ENCODE data around the gene ADARB2. TPM values are rescaled to one million over a fixed set of nuclear protein-coding genes. Genes with fewer than 3 reads are reported as not detected.

ADARB2 gene
- total RNA-seq, 1 donor from 2014 or later: 0.08 TPM

- no peak for DNase-seq (ENCODE audit: low read depth)
- TF ChIP-seq CTCF (IDR thresholded peaks at IDR 0.05; ENCODE audit: insufficient read depth, low read length, poor library complexity, severe bottlenecking): no peak
- Histone ChIP-seq H3K4me3 (ENCODE audit: low read depth, low read length) (no peak overlapping the region), H3K36me3 (ENCODE audit: control insufficient read depth, insufficient read depth, low read length) (no peaks in the 10 kb centered on the region), H3K27me3 (ENCODE audit: control insufficient read depth, insufficient read depth, low read length) (no peaks in the 10 kb centered on the region)
These were observed 207.4 kb downstream of the ADARB2 start for GRCh38 chr10:1529806-1530413.

GRCh38 chr10:1527951-1528350, 209.4 kb downstream of the ADARB2 start:
- H3K27me3 ChIP-seq (ENCODE audit: control insufficient read depth, insufficient read depth, low read length): no peaks in the 10 kb centered on the region
- H3K4me3 ChIP-seq (ENCODE audit: low read depth, low read length): no peak overlapping the region
- no peak for TF ChIP-seq CTCF (IDR thresholded peaks at IDR 0.05; ENCODE audit: insufficient read depth, low read length, poor library complexity, severe bottlenecking)
- no peak for DNase-seq (ENCODE audit: low read depth)
- no peaks in the 10 kb centered on the region for H3K36me3 ChIP-seq (ENCODE audit: control insufficient read depth, insufficient read depth, low read length)

GRCh38 chr10:1526436-1527055, 210.8 kb downstream of the ADARB2 start:
- TF ChIP-seq CTCF (IDR thresholded peaks at IDR 0.05; ENCODE audit: insufficient read depth, low read length, poor library complexity, severe bottlenecking): no peak
- Histone ChIP-seq H3K36me3 (ENCODE audit: control insufficient read depth, insufficient read depth, low read length) (no peaks in the 10 kb centered on the region), H3K27me3 (ENCODE audit: control insufficient read depth, insufficient read depth, low read length) (no peaks in the 10 kb centered on the region), H3K4me3 (ENCODE audit: low read depth, low read length) (no peak overlapping the region)
- DNase-seq (ENCODE audit: low read depth): no peak

- H3K4me3 ChIP-seq (ENCODE audit: low read depth, low read length): no peak overlapping the region
- no peak for TF ChIP-seq CTCF (IDR thresholded peaks at IDR 0.05; ENCODE audit: insufficient read depth, low read length, poor library complexity, severe bottlenecking)
- H3K36me3 ChIP-seq (ENCODE audit: control insufficient read depth, insufficient read depth, low read length): no peaks in the 10 kb centered on the region
- no peaks in the 10 kb centered on the region for H3K27me3 ChIP-seq (ENCODE audit: control insufficient read depth, insufficient read depth, low read length)
- DNase-seq (ENCODE audit: low read depth): no peak
These were observed 211.8 kb downstream of the ADARB2 start for GRCh38 chr10:1525354-1526162.

- H3K4me3 ChIP-seq (ENCODE audit: low read depth, low read length): no peak overlapping the region
- no peak for DNase-seq (ENCODE audit: low read depth)
- H3K36me3 ChIP-seq (ENCODE audit: control insufficient read depth, insufficient read depth, low read length): no peaks in the 10 kb centered on the region
- no peak for TF ChIP-seq CTCF (IDR thresholded peaks at IDR 0.05; ENCODE audit: insufficient read depth, low read length, poor library complexity, severe bottlenecking)
- H3K27me3 ChIP-seq (ENCODE audit: control insufficient read depth, insufficient read depth, low read length): no peaks in the 10 kb centered on the region
These were observed 212.8 kb downstream of the ADARB2 start for GRCh38 chr10:1524540-1524939.

Data from kidney epithelial cell (primary cell).